Neuronal stem cell (in vitro differentiated cells): Measurements from ENCODE around the gene SRBD1.

Source experiments
- DNase-seq: peaks from one replicate; pipeline ENCODE4 v3.0.0-alpha.2; 2013; ENCODE audit warnings: low spot score
- H2AFZ ChIP-seq: one replicate; pipeline ENCODE4 v1.6.1; 2013; ENCODE audit warnings: mild to moderate bottlenecking, low read length, inconsistent platforms
- H2AK5ac ChIP-seq: 2 replicates; pipeline ENCODE4 v1.6.1; 2013; ENCODE audit warnings: low read depth, mild to moderate bottlenecking, inconsistent platforms, low read length, moderate library complexity, mixed read lengths
- H2BK120ac ChIP-seq: 2 replicates; pipeline ENCODE4 v1.6.1; 2013; ENCODE audit warnings: low read depth, mild to moderate bottlenecking, inconsistent platforms, low read length, moderate library complexity, mixed read lengths
- H2BK12ac ChIP-seq: one replicate; pipeline ENCODE4 v1.6.1; 2013; ENCODE audit warnings: low read length, inconsistent platforms
- H2BK15ac ChIP-seq: 2 replicates; pipeline ENCODE4 v1.6.1; 2013; ENCODE audit warnings: mild to moderate bottlenecking, low read length, inconsistent platforms, mixed read lengths
- H2BK5ac ChIP-seq: one replicate; pipeline ENCODE4 v1.6.1; 2013; ENCODE audit warnings: inconsistent platforms, mild to moderate bottlenecking, low read length, moderate library complexity
- H3K14ac ChIP-seq: one replicate; pipeline ENCODE4 v1.6.1; 2013; ENCODE audit warnings: low read length, inconsistent platforms
- H3K18ac ChIP-seq: 2 replicates; pipeline ENCODE4 v1.6.1; 2013; ENCODE audit warnings: low read length, inconsistent platforms
- H3K23ac ChIP-seq: 2 replicates; pipeline ENCODE4 v1.6.1; 2013; ENCODE audit warnings: low read depth, mild to moderate bottlenecking, mixed read lengths, low read length, inconsistent platforms; ENCODE audit not compliant: poor library complexity
- H3K27ac ChIP-seq: replicated peaks from 3 replicates; pipeline ENCODE4 v1.5.1; 2013; ENCODE audit warnings: low read length, inconsistent platforms
- H3K27me3 ChIP-seq, 3 experiments: 2 replicates each; pipeline ENCODE4 v1.6.1; 2013; ENCODE audit warnings: low read length in 3 of 3, mild to moderate bottlenecking in 2 of 3, inconsistent platforms in 1 of 3, low read depth in 1 of 3, mixed read lengths in 1 of 3, moderate library complexity in 1 of 3; ENCODE audit not compliant: control insufficient read depth in 3 of 3, insufficient read depth in 3 of 3
- H3K36me3 ChIP-seq, 2 donors: replicated peaks in 1 of 2; 2 replicates each; pipeline ENCODE4 v1.6.1; 2013; ENCODE audit warnings: low read length in 2 of 2; ENCODE audit not compliant: control insufficient read depth in 2 of 2, insufficient read depth in 2 of 2
- H3K4ac ChIP-seq: 2 replicates; pipeline ENCODE4 v1.6.1; 2013; ENCODE audit warnings: inconsistent platforms, mild to moderate bottlenecking, low read length, moderate library complexity
- H3K4me1 ChIP-seq, 2 donors: 1 replicate in 1 of 2; 2 replicates in 1 of 2; pipeline ENCODE4 v1.6.1; 2013; ENCODE audit warnings: low read length in 2 of 2, low read depth in 1 of 2; ENCODE audit not compliant: control insufficient read depth in 2 of 2, insufficient read depth in 1 of 2
- H3K4me2 ChIP-seq: one replicate; pipeline ENCODE4 v1.6.1; 2013; ENCODE audit warnings: mild to moderate bottlenecking, low read length, inconsistent platforms; ENCODE audit not compliant: insufficient read depth, poor library complexity, severe bottlenecking
- H3K4me3 ChIP-seq, 2 donors: 2 replicates each; pipeline ENCODE4 v1.5.1; 2013; ENCODE audit warnings: low read length in 2 of 2, mild to moderate bottlenecking in 2 of 2, inconsistent platforms in 1 of 2, moderate library complexity in 1 of 2
- H3K79me1 ChIP-seq: one replicate; pipeline ENCODE4 v1.6.1; 2013; ENCODE audit warnings: low read depth, mild to moderate bottlenecking, inconsistent platforms, low read length, moderate library complexity
- H3K9ac ChIP-seq: one replicate; pipeline ENCODE4 v1.6.1; 2013; ENCODE audit warnings: mild to moderate bottlenecking, low read depth, low read length, inconsistent platforms; ENCODE audit not compliant: poor library complexity
- H3K9me3 ChIP-seq, 2 donors: replicated peaks in 1 of 2; 2 replicates each; pipeline versions ENCODE3 to v1.6.1; 2013; ENCODE audit warnings: low read length in 2 of 2, mild to moderate bottlenecking in 2 of 2, inconsistent platforms in 1 of 2, low read depth in 1 of 2, mixed read lengths in 1 of 2, moderate library complexity in 1 of 2; ENCODE audit not compliant: control insufficient read depth in 2 of 2, insufficient read depth in 1 of 2
- H4K8ac ChIP-seq: one replicate; pipeline ENCODE4 v1.6.1; 2013; ENCODE audit warnings: low read depth, mild to moderate bottlenecking, inconsistent platforms, low read length, moderate library complexity
- H4K91ac ChIP-seq: one replicate; pipeline ENCODE4 v1.6.1; 2013; ENCODE audit warnings: low read length, low read depth, mild to moderate bottlenecking, inconsistent platforms; ENCODE audit not compliant: poor library complexity
- WGBS, 2 donors: extraction: QIAGEN DNeasy Blood & Tissue Kit; methylation state at CpG; one replicate each; pipeline ENCODE4 v1.1.7; 2013; ENCODE audit warnings: missing lambda C conversion rate in 2 of 2, mixed read lengths in 1 of 2; ENCODE audit not compliant: insufficient read length in 2 of 2, insufficient replicate concordance in 1 of 2; ENCODE audit errors: extremely low coverage in 2 of 2; 5-methylcytosine and 5-hydroxymethylcytosine counted together

SRBD1 gene

DNA sequence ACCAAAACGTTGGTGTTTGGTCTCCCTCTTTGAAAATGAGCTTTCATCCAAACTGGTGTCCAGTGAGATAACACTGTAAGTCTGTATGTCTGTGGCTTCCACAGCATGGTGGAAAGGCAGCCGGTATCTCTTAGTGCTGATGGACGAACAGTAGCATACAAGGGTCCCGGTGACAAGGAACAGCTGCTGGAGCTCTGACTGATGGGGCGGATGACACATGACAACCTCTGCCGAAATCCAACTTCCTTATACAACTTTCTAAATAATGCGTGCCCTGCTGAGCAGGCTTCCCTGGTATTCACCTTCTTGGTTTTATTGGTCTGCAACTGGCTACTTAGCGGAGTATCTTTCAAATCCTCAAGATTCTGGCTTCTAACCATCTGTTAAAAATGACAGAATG, 216.2 kb downstream of the SRBD1 start:
- Histone ChIP-seq H3K79me1 (no peaks in the 10 kb centered on the region), H2AFZ (no peak overlapping the region), H4K91ac (no peak overlapping the region), H2BK12ac (no peak overlapping the region), H3K27me3 (no peaks in the 10 kb centered on the region), H2BK15ac (no peak overlapping the region), H2BK120ac (no peak overlapping the region), H3K23ac (no peak overlapping the region), H3K4ac (no peak overlapping the region), H3K4me3 (no peak overlapping the region), H3K9ac (no peak overlapping the region), H3K9me3 (no peaks in the 10 kb centered on the region), H3K4me1 (peaks cover 6 to 13% of the 10 kb centered on the region in 2 donors), H3K14ac (no peak overlapping the region), H2AK5ac (no peak overlapping the region), H3K18ac (no peak overlapping the region), H2BK5ac (no peak overlapping the region), H3K27ac (no peak overlapping the region), H3K4me2 (no peak overlapping the region), H3K36me3 (peaks cover 0 to 4% of the 10 kb centered on the region in 2 donors), H4K8ac (no peak overlapping the region)
- WGBS, 2 donors = no CpG with 5 or more reads among the region's 8 CpGs
- no peak for DNase-seq

DNA sequence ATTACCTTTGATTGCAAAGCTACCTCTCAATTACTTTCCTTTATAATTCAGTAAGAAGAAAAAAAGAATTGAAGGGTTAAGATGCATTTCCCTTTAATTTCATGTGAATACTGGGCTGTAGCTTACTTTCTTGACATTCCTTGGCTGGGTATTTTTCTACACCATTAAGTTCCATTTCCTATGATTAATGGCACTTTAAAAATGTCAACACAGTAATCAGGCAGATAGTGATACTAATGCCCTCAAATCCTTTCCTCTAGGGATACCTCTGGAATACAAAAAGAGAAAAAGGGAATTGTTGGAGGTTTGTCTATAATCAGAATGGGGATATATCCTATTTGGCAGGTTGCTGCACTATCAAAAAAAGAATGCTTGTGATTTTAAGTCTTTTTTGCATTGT, 216.9 kb downstream of the SRBD1 start:
- Histone ChIP-seq H2AK5ac (no peak overlapping the region), H3K4me2 (no peak overlapping the region), H3K36me3 (peaks cover 0 to 7% of the 10 kb centered on the region in 2 donors), H3K4me3 (no peak overlapping the region), H3K23ac (no peak overlapping the region), H3K27ac (no peak overlapping the region), H4K8ac (no peak overlapping the region), H3K9ac (no peak overlapping the region), H4K91ac (no peak overlapping the region), H2BK5ac (no peak overlapping the region), H2BK15ac (no peak overlapping the region), H2BK120ac (no peak overlapping the region), H3K27me3 (no peaks in the 10 kb centered on the region), H3K18ac (no peak overlapping the region), H2BK12ac (no peak overlapping the region), H3K14ac (no peak overlapping the region), H3K4ac (no peak overlapping the region), H2AFZ (no peak overlapping the region), H3K4me1 (peaks cover 6 to 13% of the 10 kb centered on the region in 2 donors), H3K9me3 (no peaks in the 10 kb centered on the region), H3K79me1 (no peaks in the 10 kb centered on the region)
- DNase-seq = no peak

GRCh38 chr2:45391866-45392265, 219.2 kb downstream of the SRBD1 start:
- Histone ChIP-seq H3K4ac (no peak overlapping the region), H2BK15ac (no peak overlapping the region), H3K27me3 (no peaks in the 10 kb centered on the region), H3K9ac (no peak overlapping the region), H3K23ac (no peak overlapping the region), H2AK5ac (no peak overlapping the region), H3K79me1 (no peaks in the 10 kb centered on the region), H3K9me3 (no peaks in the 10 kb centered on the region), H2BK120ac (no peak overlapping the region), H2AFZ (no peak overlapping the region), H3K4me3 (no peak overlapping the region), H4K8ac (no peak overlapping the region), H3K14ac (no peak overlapping the region), H3K27ac (no peak overlapping the region), H3K4me1 (peaks cover 6 to 13% of the 10 kb centered on the region in 2 donors), H4K91ac (no peak overlapping the region), H3K4me2 (no peak overlapping the region), H3K18ac (no peak overlapping the region), H3K36me3 (peaks cover 2 to 26% of the 10 kb centered on the region in 2 donors), H2BK12ac (no peak overlapping the region), H2BK5ac (no peak overlapping the region)
- no peak for DNase-seq

DNA sequence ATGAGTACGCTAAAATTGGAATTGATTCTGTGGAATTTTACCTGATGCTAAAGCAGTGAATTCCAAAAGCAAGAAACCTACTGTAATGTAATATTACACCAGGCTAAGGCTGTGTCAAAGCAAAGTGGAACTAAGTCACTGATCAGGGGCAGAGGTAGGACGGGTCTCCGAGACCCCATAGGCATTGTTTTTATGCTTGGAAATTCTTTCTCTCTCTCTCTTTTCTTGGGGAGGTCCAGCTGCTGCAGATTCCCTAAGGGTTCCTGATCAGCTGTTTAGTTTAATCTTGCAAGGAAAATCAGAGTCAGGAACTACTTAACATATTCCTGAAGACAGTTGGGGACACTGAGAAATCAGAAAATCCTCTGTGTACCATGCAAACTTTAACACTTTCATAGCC, 220.2 kb downstream of the SRBD1 start:
- no peak overlapping the region for H3K18ac ChIP-seq
- no peak overlapping the region for H4K8ac ChIP-seq
- H2AK5ac ChIP-seq = no peak overlapping the region
- peaks cover 6 to 13% of the 10 kb centered on the region in 2 donors for H3K4me1 ChIP-seq
- no peaks in the 10 kb centered on the region for H3K27me3 ChIP-seq
- no peak overlapping the region for H3K4ac ChIP-seq
- H2BK15ac ChIP-seq = no peak overlapping the region
- H3K27ac ChIP-seq = no peak overlapping the region
- no peak overlapping the region for H2BK120ac ChIP-seq
- H3K4me3 ChIP-seq = no peak overlapping the region
- H3K4me2 ChIP-seq = no peak overlapping the region
- H2AFZ ChIP-seq = no peak overlapping the region
- H3K79me1 ChIP-seq = no peaks in the 10 kb centered on the region
- H4K91ac ChIP-seq = no peak overlapping the region
- no peaks in the 10 kb centered on the region for H3K9me3 ChIP-seq
- no peak for DNase-seq
- no peak overlapping the region for H3K9ac ChIP-seq
- peaks cover 2 to 26% of the 10 kb centered on the region in 2 donors for H3K36me3 ChIP-seq
- H2BK5ac ChIP-seq = no peak overlapping the region
- no peak overlapping the region for H2BK12ac ChIP-seq
- no peak overlapping the region for H3K23ac ChIP-seq
- WGBS, 2 donors = no CpG with 5 or more reads among the region's 3 CpGs
- no peak overlapping the region for H3K14ac ChIP-seq
